Astrocyte of the spinal cord (primary cell): ENCODE measurements around the gene EPHA2.
A peak's percentile ranks its signal among the peaks of the same experiment; 100 is the strongest.
"Not testable (repeated sequence)": the region's sequence is repeated elsewhere in the genome, so short reads cannot be mapped to it uniquely, and the experiment has no call there.

ENCODE experiments used
- DNase-seq: peaks from one replicate; pipeline ENCODE4 v3.0.0; 2011; ENCODE audit warnings: low read depth, low spot score
- H3K4me3 ChIP-seq: 2 replicates; pipeline ENCODE4 v1.5.1; 2011; ENCODE audit warnings: low read depth, mild to moderate bottlenecking, low read length, moderate library complexity
- in situ Hi-C: cut with HindIII; loops from 2 replicates; pipeline ENCODE4 v1.10.0; 2017; ENCODE audit warnings: low sequenced_read_pairs
- TF ChIP-seq, protein P1 (sequence below): IDR thresholded peaks from 2 replicates; pipeline ENCODE4 v1.5.1; 2012; ENCODE audit warnings: low read depth, mild to moderate bottlenecking, low read length, inconsistent platforms

The EPHA2 gene

GRCh38 chr1:16172964-16173446, 17.1 kb upstream of the EPHA2 start:
- TF ChIP-seq, protein P1, sequence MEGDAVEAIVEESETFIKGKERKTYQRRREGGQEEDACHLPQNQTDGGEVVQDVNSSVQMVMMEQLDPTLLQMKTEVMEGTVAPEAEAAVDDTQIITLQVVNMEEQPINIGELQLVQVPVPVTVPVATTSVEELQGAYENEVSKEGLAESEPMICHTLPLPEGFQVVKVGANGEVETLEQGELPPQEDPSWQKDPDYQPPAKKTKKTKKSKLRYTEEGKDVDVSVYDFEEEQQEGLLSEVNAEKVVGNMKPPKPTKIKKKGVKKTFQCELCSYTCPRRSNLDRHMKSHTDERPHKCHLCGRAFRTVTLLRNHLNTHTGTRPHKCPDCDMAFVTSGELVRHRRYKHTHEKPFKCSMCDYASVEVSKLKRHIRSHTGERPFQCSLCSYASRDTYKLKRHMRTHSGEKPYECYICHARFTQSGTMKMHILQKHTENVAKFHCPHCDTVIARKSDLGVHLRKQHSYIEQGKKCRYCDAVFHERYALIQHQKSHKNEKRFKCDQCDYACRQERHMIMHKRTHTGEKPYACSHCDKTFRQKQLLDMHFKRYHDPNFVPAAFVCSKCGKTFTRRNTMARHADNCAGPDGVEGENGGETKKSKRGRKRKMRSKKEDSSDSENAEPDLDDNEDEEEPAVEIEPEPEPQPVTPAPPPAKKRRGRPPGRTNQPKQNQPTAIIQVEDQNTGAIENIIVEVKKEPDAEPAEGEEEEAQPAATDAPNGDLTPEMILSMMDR: no peak
- DNase-seq: peak; percentile 56
- no peak overlapping the region for H3K4me3 ChIP-seq
- in situ Hi-C loops: no loop called here

DNA sequence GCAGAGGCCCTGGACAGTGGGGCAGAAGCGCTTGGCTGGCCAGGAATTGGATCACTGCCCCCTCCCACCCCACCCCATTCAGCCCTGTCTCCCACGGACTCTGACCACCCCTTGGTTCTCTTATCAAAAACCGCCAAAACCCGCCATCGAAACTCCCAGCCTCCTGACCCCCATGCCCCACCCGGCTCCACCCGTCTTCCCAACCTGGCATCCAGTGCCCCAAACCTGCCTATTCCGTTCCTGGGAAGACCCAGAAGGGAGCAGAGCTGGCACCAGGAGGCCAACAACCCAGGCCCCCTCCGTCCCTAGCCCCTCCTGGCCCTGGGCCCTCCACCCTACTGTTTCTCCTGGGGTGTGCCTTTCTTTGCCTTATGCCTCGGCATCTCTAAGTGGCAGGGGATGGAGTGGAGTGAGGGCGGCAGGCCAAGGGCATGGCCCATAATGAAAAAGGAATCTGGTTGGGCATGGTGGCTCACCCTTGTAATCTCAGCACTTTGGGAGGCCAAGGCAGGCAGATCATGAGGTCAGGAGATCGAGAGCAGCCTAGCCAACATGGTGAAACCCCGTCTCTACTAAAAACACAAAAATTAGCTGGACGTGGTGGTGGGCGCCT, 16.5 kb upstream of the EPHA2 start:
- H3K4me3 ChIP-seq: no peak overlapping the region
- in situ Hi-C loops: no loop called here
- no peak for DNase-seq
- TF ChIP-seq, protein P1: no peak

GRCh38 chr1:16171314-16172151, 15.7 kb upstream of the EPHA2 start:
- DNase-seq: no peak
- in situ Hi-C loops: no loop called here
- TF ChIP-seq, protein P1: no peak
- no peak overlapping the region for H3K4me3 ChIP-seq

GRCh38 chr1:16170283-16170673, 14.4 kb upstream of the EPHA2 start:
- TF ChIP-seq, protein P1: no peak
- in situ Hi-C loops: no loop called here

DNA sequence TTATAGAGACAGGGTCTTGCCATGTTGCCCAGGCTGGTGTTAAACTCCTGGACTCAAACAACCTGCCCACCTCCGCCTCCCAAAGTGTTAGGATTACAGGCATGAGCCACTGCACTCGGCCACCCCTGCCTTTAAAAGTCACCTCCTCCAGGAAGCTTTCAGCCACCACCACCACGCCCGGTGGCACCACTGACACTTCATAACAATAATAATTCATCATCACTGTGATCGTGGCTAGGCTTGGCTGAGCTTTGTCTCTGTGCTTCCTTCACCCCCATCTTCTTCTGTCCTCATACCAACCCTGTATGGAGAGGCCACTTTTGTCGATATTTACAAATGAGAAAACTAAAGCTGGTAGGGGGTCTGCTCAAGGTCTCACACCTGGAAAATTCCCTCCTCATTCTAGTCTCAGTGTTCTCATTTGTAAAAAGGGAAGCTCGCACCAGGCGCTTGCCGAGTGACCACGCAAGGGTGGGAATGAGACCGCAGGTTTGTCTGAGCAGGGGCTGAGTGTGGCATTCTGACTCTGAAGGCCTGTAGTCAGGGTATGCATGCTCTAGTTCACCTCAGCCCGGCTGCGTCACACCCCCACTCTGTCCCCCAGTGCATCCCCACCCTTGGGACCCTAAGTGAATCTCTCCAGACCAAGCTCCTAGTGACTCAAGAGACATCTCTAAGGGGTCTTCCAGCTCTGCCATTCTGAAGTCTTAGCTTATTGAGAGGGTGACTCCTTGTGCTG, 12.9 kb upstream of the EPHA2 start:
- in situ Hi-C loops: no loop called here
- TF ChIP-seq, protein P1: no peak
- DNase-seq: no peak
- no peak overlapping the region for H3K4me3 ChIP-seq

More at GRCh38 chr1:16170283-16170673, 14.4 kb upstream of the EPHA2 start:
- no peak for DNase-seq
- H3K4me3 ChIP-seq: no peak overlapping the region

- DNase-seq, in situ Hi-C loops, H3K4me3 ChIP-seq: not testable (repeated sequence)
Measured at GRCh38 chr1:16168144-16168495, 12.3 kb upstream of the EPHA2 start.
